HG02571 (cell line): ENCODE data around the gene FAM3A.
"Not testable (repeated sequence)": the region's sequence is repeated elsewhere in the genome, so short reads cannot be mapped to it uniquely, and the experiment has no call there.

Experiments used
- ATAC-seq: cut with Tn5 transposase; IDR thresholded peaks from one replicate; pipeline ENCODE4 v1.9.1; 2021; ENCODE audit warnings: mild to moderate bottlenecking, moderate library complexity; ENCODE audit not compliant: unreplicated experiment

Gene FAM3A

GRCh38 chrX:154515966-154516655, at the start of gene FAM3A:
Gene FAM3A (minus strand): TSS chrX:154516232. CDS start chrX:154515772, 460 bp downstream.
- ATAC-seq = peak; percentile 83

GRCh38 chrX:154562295-154562694, 46.3 kb upstream of the FAM3A start:
- not testable (repeated sequence) for ATAC-seq

- not testable (repeated sequence) for ATAC-seq
Measured at GRCh38 chrX:154560326-154560725, 44.3 kb upstream of the FAM3A start.

- not testable (repeated sequence) for ATAC-seq
Measured at GRCh38 chrX:154558896-154559295, 42.9 kb upstream of the FAM3A start.

- ATAC-seq = not testable (repeated sequence)
Measured at GRCh38 chrX:154558060-154558690, 42.1 kb upstream of the FAM3A start.

- ATAC-seq = not testable (repeated sequence)
Measured at GRCh38 chrX:154552112-154552806, 36.2 kb upstream of the FAM3A start.

GRCh38 chrX:154549766-154550165, 33.7 kb upstream of the FAM3A start:
- ATAC-seq = no peak

GRCh38 chrX:154548028-154548316, 31.9 kb upstream of the FAM3A start:
- ATAC-seq = no peak

- ATAC-seq = peak; percentile 77
Measured at GRCh38 chrX:154547245-154548027, 31.4 kb upstream of the FAM3A start, which contains the start of gene IKBKG. Gene IKBKG (plus strand): TSS chrX:154547620. CDS start chrX:154552003, 4,383 bp downstream.

- ATAC-seq = peak; percentile 38
Measured at GRCh38 chrX:154546354-154547244, 30.6 kb upstream of the FAM3A start, which contains the start of gene G6PD. Gene G6PD (minus strand): TSS chrX:154546846. CDS start chrX:154546155, 691 bp downstream.

GRCh38 chrX:154545673-154546274, 29.7 kb upstream of the FAM3A start:
- ATAC-seq = no peak

- ATAC-seq = no peak
Measured at GRCh38 chrX:154542723-154543424, 26.8 kb upstream of the FAM3A start.

- no peak for ATAC-seq
Measured at GRCh38 chrX:154541896-154542722, 26.1 kb upstream of the FAM3A start.

GRCh38 chrX:154541589-154541895, 25.5 kb upstream of the FAM3A start:
- ATAC-seq = no peak

- ATAC-seq = no peak
Measured at GRCh38 chrX:154540897-154541535, 25.0 kb upstream of the FAM3A start.

- ATAC-seq = not testable (repeated sequence)
Measured at GRCh38 chrX:154540365-154540764, 24.3 kb upstream of the FAM3A start.

- ATAC-seq = no peak
Measured at GRCh38 chrX:154539077-154539476, 23.0 kb upstream of the FAM3A start.

GRCh38 chrX:154535892-154536291, 19.9 kb upstream of the FAM3A start:
- ATAC-seq = no peak
